GM23338 (cell line): ENCODE measurements around the gene OTOS.

Experiments
- CREB1 ChIP-seq: fragments of 250-450 bp; sonication (Bioruptor Pico); IDR thresholded peaks from 2 replicates; pipeline ENCODE4 v1.5.0; 2020; ENCODE audit warnings: low read depth, mild to moderate bottlenecking, moderate library complexity
- EZH2 ChIP-seq: fragments of 200-600 bp; sonication (generic); IDR thresholded peaks from one replicate; pipeline ENCODE4 v1.8.0; 2017; ENCODE audit warnings: antibody characterized with exemption, mild to moderate bottlenecking, low read depth; ENCODE audit not compliant: unreplicated experiment
- EZH2phosphoT487 ChIP-seq: fragments of 200-600 bp; sonication (generic); IDR thresholded peaks from one replicate; pipeline ENCODE4 v1.8.1; 2018; ENCODE audit warnings: antibody characterized with exemption; ENCODE audit not compliant: unreplicated experiment
- JUNB ChIP-seq: IDR thresholded peaks from one replicate; pipeline ENCODE4 v1.6.1; 2016; ENCODE audit warnings: antibody characterized with exemption; ENCODE audit not compliant: unreplicated experiment
- POLR2AphosphoS5 ChIP-seq: IDR thresholded peaks from 2 replicates; pipeline ENCODE4 v1.6.1; 2016; ENCODE audit warnings: antibody characterized with exemption, low read depth
- REST ChIP-seq: IDR thresholded peaks from one replicate; pipeline ENCODE4 v1.6.1; 2018; ENCODE audit warnings: antibody characterized with exemption; ENCODE audit not compliant: unreplicated experiment
- ZNF114 ChIP-seq: fragments of 250-450 bp; sonication (Bioruptor Pico); IDR thresholded peaks from 2 replicates; pipeline ENCODE4 v1.5.0; 2020; ENCODE audit warnings: mild to moderate bottlenecking, moderate library complexity
- ZNF331 ChIP-seq: fragments of 250-450 bp; sonication (Bioruptor Pico); IDR thresholded peaks from 2 replicates; pipeline ENCODE4 v1.5.0; 2020; ENCODE audit warnings: low read depth, mild to moderate bottlenecking, moderate library complexity
- TF ChIP-seq, protein P1 (sequence below), 2 experiments: fragments of 200-600 bp in 1 of 2; sonication (generic) in 1 of 2; conservative IDR thresholded peaks; 2 replicates each; pipeline versions ENCODE4 v1.5.1 to v1.6.1; 2016 to 2017; ENCODE audit warnings: antibody characterized with exemption in 2 of 2, low read depth in 2 of 2, mild to moderate bottlenecking in 2 of 2, moderate library complexity in 1 of 2
- TF ChIP-seq, protein P2 (sequence below): IDR thresholded peaks from 2 replicates; pipeline ENCODE4 v1.6.1; 2016; ENCODE audit warnings: antibody characterized with exemption

DNA sequence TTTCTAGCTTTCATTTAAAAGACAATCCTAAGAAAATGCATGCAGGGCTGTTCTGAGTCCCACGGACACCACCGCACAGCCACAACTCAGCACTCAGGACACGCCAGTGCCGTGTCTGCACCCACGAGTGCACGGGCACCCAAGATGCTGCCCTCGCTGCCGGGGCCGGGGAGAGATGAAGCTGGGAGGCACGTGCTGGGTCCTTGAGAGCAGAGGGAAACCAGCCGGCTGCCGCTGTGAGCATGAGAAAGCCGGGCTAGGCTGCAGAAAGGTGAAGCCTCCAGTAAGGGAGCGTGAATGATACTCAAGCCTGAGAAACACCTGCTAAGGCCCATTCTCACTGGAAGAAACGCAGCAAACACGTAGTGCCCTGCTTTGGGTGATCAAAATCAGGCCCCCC lies 9.2 kb downstream of the OTOS start:
- no peak for TF ChIP-seq POLR2AphosphoS5
- TF ChIP-seq, protein P1, sequence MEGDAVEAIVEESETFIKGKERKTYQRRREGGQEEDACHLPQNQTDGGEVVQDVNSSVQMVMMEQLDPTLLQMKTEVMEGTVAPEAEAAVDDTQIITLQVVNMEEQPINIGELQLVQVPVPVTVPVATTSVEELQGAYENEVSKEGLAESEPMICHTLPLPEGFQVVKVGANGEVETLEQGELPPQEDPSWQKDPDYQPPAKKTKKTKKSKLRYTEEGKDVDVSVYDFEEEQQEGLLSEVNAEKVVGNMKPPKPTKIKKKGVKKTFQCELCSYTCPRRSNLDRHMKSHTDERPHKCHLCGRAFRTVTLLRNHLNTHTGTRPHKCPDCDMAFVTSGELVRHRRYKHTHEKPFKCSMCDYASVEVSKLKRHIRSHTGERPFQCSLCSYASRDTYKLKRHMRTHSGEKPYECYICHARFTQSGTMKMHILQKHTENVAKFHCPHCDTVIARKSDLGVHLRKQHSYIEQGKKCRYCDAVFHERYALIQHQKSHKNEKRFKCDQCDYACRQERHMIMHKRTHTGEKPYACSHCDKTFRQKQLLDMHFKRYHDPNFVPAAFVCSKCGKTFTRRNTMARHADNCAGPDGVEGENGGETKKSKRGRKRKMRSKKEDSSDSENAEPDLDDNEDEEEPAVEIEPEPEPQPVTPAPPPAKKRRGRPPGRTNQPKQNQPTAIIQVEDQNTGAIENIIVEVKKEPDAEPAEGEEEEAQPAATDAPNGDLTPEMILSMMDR (conservative IDR thresholded peaks at IDR 0.05; ENCODE audit: low read depth in 2 of 2): no peak
- no peak for TF ChIP-seq EZH2phosphoT487
- no peak for TF ChIP-seq CREB1 (CRISPR knock-in tag)
- TF ChIP-seq REST: no peak
- no peak for TF ChIP-seq EZH2
- TF ChIP-seq ZNF331 (CRISPR knock-in tag): no peak
- no peak for TF ChIP-seq JUNB
- TF ChIP-seq, protein P2, sequence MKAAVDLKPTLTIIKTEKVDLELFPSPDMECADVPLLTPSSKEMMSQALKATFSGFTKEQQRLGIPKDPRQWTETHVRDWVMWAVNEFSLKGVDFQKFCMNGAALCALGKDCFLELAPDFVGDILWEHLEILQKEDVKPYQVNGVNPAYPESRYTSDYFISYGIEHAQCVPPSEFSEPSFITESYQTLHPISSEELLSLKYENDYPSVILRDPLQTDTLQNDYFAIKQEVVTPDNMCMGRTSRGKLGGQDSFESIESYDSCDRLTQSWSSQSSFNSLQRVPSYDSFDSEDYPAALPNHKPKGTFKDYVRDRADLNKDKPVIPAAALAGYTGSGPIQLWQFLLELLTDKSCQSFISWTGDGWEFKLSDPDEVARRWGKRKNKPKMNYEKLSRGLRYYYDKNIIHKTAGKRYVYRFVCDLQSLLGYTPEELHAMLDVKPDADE: no peak
- no peak for TF ChIP-seq ZNF114
